IPS-NIHi11 (cell line): ENCODE data around the gene FBRSL1.

ENCODE experiments used
- DNase-seq: peaks from one replicate; pipeline ENCODE4 v3.0.0; 2012; ENCODE audit warnings: mixed read lengths, low spot score

The FBRSL1 gene

GRCh38 chr12:132483612-132484011 is 6.3 kb upstream of the FBRSL1 start:
- no peak for DNase-seq

GRCh38 chr12:132484183-132484890 is 5.6 kb upstream of the FBRSL1 start:
- DNase-seq, result no peak

GRCh38 chr12:132484891-132485441 is 5.0 kb upstream of the FBRSL1 start:
- no peak for DNase-seq

GRCh38 chr12:132485619-132486018 is 4.3 kb upstream of the FBRSL1 start:
- DNase-seq, result no peak

- DNase-seq, result no peak
Observed at GRCh38 chr12:132486168-132486567, 3.8 kb upstream of the FBRSL1 start.

- DNase-seq, result no peak
Observed at GRCh38 chr12:132486576-132486975, 3.4 kb upstream of the FBRSL1 start.

- DNase-seq, result no peak
Observed at GRCh38 chr12:132487311-132487741, 2.6 kb upstream of the FBRSL1 start.

- no peak for DNase-seq
Observed at GRCh38 chr12:132488127-132489077, 1.5 kb upstream of the FBRSL1 start.

- DNase-seq, result no peak
Observed at GRCh38 chr12:132489078-132489601, 811 bp upstream of the FBRSL1 start.

- DNase-seq, result peak; percentile 66
Observed at GRCh38 chr12:132490422-132491137, 629 bp downstream of the FBRSL1 start.

- DNase-seq, result no peak
Observed at GRCh38 chr12:132491138-132491663, 1.2 kb downstream of the FBRSL1 start.

GRCh38 chr12:132491761-132492378 is 1.9 kb downstream of the FBRSL1 start:
- no peak for DNase-seq

- DNase-seq, result no peak
Observed at GRCh38 chr12:132492522-132492921, 2.6 kb downstream of the FBRSL1 start.

GRCh38 chr12:132492951-132493350 is 3.0 kb downstream of the FBRSL1 start:
- no peak for DNase-seq

- no peak for DNase-seq
Observed at GRCh38 chr12:132493482-132494178, 3.7 kb downstream of the FBRSL1 start.

GRCh38 chr12:132494294-132495164 is 4.6 kb downstream of the FBRSL1 start:
- DNase-seq, result no peak

GRCh38 chr12:132495165-132495544 is 5.2 kb downstream of the FBRSL1 start:
- no peak for DNase-seq

- DNase-seq, result no peak
Observed at GRCh38 chr12:132495629-132496357, 5.8 kb downstream of the FBRSL1 start.

GRCh38 chr12:132496358-132496669 is 6.4 kb downstream of the FBRSL1 start:
- no peak for DNase-seq
